DOHH2 (cell line): Measurements from ENCODE around the gene ACTL10.

Experiments used
- CTCF ChIP-seq: fragments of 200-600 bp; sonication (generic); IDR thresholded peaks from one replicate; pipeline ENCODE4 v1.5.1; 2014; ENCODE audit warnings: antibody characterized with exemption, mild to moderate bottlenecking, low read depth, low read length; ENCODE audit not compliant: poor library complexity, severe bottlenecking
- EZH2phosphoT487 ChIP-seq: fragments of 200-600 bp; sonication (generic); IDR thresholded peaks from 2 replicates; pipeline ENCODE4 v1.6.1; 2017; ENCODE audit warnings: borderline replicate concordance, mild to moderate bottlenecking, antibody characterized with exemption, low read length, moderate library complexity, mixed read lengths

DNA sequence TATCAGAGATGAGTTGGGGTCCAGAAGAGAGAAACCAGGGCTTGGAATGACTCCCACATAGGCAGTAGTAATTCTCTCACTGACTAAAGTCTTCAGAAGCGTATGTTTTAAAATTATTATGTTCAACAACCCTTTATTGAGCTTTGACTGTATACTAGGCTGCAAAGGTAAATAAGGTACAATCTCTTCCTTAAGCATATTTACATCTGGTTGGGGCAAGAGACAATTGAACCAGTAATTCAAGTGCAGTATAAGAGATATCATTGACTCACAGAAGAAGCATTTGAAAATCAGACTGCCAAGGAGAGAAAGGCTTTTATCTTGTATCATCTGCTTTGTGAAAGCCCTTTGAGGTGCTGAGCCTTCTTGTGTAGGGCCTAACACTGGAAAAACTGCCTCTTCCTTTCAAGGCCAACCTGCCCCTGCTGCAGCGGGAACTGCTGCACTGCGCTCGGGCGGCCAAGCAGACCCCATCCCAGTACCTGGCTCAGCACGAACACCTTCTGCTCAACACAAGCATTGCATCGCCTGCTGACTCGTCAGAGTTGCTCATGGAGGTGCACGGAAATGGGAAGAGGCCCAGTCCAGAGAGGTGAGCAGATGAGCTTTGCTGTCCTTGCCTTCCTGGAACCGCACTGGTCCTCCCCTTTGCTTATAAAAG, 43.9 kb upstream of the ACTL10 start:
- no peak for TF ChIP-seq CTCF
- no peak for TF ChIP-seq EZH2phosphoT487
